HG03565 (cell line): Measurements from ENCODE around the gene SPIB.
"Not testable (repeated sequence)": the region's sequence is repeated elsewhere in the genome, so short reads cannot be mapped to it uniquely, and the experiment has no call there.

Source experiments
- ATAC-seq: cut with Tn5 transposase; IDR thresholded peaks from one replicate; pipeline ENCODE4 v1.9.1; 2021; ENCODE audit warnings: mild to moderate bottlenecking, moderate library complexity; ENCODE audit not compliant: unreplicated experiment

Gene SPIB

GRCh38 chr19:50390952-50391351 is 27.8 kb upstream of the SPIB start:
- ATAC-seq = not testable (repeated sequence)

DNA sequence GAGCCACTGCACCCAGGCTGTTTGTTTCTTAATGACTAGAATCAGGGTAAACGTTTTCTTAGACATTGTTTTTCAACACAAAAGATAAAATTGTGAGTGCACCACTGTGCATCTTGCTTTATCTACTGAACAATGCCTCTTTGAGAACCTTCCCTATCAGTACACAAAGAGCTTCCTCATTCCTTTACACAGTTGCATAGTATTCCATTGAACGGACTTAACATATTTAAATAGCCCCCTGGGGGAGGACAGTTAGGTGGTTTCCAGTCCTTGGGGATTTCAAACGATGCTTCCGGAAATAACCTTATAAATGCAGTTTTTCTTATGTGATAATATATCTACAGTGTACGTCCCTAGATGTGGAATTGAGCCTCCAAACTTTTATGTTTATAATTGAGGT is 26.0 kb upstream of the SPIB start:
- no peak for ATAC-seq

DNA sequence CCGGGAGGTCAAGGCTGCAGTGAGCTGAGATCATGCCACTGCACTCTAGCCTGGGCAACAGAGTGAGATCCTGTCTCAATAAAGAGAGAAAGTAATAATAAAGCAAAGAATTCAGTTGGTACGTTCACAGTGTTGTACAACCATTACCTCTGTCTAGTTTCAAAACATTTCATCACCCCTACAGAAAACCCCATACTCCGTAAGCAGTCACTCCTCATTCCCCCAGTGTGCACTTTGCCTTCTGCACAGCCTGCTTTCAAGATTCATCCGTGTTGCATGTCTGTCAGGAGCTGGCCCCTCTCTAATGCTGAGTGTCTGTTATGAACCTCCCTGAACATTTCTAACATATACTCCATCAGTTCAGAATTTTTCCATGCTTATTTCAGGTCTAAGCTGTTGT is 25.1 kb upstream of the SPIB start:
- no peak for ATAC-seq

- no peak for ATAC-seq
Measured at GRCh38 chr19:50394017-50394416, 24.7 kb upstream of the SPIB start.

DNA sequence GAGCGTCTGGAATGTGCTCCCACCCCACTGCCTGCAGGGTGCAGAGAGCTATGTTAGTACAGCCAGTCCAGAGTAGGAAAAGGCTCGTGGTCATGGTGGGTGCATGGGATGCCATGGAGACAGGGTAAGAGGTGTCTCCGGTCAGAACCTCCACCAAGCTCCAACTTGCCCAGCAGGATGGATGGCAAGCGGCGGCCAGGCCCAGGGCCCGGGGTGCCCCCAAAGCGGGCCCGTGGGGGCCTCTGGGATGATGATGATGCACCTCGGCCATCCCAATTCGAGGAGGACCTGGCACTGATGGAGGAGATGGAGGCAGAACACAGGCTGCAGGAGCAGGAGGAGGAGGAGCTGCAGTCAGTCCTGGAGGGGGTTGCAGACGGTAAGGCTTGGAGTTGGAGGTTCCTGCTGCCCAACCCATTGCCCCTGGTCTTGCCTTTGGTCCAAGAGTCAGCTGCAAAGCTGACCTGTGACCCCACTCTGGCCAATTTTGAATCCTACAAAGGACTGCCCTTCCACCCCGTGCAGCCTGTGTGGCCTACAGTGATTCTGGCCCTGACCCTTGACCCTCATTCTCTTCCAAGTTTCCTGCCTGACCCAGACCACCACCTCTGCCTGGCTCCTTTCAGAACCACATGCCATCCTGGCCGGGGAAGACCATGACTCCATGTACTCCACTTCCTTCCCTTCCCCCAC is 19.9 kb upstream of the SPIB start:
- ATAC-seq = no peak

- ATAC-seq = no peak
Measured at GRCh38 chr19:50399368-50399745, 19.4 kb upstream of the SPIB start.

DNA sequence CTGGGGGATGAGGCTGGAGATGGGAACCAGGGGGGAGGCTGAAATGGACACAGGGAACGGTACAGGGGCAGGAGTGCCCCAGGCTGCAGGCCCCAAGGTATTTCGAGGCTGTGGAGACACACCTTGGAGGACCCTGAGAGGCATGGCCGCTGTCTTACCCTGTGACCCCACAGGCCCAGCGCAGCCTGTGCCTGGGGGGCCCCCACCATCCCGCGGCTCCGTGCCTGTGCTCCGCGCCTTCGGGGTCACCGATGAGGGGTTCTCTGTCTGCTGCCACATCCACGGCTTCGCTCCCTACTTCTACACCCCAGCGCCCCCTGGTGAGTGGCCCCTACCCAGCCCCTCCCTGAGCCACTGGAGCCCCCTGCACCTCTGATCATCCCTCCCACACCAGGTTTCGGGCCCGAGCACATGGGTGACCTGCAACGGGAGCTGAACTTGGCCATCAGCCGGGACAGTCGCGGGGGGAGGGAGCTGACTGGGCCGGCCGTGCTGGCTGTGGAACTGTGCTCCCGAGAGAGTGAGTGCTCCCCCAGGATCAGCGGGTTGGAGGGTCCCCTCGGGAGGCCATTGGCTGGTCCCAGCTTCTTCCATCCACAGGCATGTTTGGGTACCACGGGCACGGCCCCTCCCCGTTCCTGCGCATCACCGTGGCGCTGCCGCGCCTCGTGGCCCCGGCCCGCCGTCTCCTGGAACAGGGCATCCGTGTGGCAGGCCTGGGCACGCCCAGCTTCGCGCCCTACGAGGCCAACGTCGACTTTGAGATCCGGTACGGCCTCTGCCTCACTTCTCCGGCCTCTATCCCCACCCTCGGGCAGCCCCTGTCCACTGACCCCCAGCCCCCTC is 16.9 kb upstream of the SPIB start:
- ATAC-seq = no peak

DNA sequence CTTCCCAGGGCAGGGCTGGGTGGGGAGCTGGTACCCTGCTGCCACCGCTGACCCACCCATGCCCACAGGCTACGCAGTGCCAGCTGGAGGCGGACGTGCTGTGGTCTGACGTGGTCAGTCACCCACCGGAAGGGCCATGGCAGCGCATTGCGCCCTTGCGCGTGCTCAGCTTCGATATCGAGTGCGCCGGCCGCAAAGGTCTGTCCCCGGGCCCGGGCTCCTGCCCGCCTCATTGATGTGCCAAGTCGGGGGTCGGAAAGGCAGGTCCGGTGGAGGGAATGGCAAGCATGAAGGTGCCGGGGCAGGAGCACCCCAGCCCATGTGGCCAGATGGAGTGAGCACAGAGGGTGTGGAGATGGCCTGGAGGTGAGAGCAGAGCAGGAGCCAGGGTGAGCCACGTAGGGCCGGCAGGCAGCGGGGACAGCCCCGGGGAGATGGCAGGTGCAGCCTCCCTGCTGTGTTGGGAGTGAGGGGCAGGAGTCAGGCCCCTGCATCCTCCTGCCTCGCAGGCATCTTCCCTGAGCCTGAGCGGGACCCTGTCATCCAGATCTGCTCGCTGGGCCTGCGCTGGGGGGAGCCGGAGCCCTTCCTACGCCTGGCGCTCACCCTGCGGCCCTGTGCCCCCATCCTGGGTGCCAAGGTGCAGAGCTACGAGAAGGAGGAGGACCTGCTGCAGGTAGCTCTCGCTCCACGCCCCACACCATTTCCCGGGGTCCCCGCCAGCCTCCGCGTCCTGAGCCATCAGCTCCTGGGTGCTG is 16.0 kb upstream of the SPIB start:
- no peak for ATAC-seq

- no peak for ATAC-seq
Measured at GRCh38 chr19:50406156-50406820, 12.4 kb upstream of the SPIB start.

DNA sequence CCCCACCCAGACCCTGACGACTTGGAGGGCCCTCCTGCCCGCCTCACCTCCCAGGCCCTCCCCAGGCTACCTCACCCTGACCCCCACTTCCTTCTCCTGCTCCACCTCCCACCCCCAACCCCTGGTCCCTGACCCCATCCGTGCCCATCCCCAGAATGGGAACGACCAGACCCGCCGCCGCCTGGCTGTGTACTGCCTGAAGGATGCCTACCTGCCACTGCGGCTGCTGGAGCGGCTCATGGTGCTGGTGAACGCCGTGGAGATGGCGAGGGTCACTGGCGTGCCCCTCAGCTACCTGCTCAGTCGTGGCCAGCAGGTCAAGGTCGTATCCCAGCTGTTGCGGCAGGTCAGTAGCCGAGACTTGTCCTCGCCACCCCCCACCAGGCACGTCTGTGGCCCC is 11.9 kb upstream of the SPIB start:
- ATAC-seq = no peak

- no peak for ATAC-seq
Measured at GRCh38 chr19:50409347-50409746, 9.4 kb upstream of the SPIB start.

DNA sequence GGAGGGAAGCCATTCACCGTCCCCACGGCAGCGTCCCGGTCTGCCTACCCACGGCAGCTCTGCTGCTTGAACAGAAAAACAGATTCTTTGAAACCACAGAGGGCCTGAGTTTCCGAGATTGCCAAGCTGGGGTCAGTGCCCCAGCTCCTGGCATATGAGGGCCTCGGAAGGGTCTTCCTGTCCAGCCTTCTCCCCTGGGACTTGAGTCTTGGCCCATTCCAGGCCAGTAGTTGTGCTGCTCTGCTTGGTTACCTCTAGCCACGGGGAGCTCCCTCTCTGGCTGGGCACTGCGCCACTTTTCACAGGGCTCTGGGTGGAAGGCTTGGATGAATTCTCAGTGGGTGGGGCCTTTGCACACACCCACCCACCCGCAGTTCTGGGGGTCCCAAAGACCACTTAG is 8.6 kb upstream of the SPIB start:
- no peak for ATAC-seq

DNA sequence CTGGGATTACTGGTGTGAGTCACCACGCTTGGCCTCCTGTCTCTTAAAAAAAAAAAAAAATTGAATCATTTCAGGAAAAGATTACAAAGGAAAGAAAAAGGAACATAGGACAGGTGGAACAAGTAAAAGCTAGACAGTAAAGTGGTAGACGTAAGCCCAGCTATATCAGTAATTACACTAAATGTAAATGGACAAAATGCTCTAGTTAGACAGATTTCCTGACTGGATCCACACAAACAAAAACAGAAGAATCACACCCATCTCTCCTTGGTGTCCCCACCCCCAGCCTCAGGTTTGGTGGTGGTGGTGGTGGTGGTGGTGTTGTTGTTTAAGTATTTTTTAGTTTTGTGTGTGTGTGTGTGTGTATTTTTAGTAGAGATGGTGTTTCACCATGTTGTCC is 6.3 kb upstream of the SPIB start:
- ATAC-seq = no peak

- no peak for ATAC-seq
Measured at GRCh38 chr19:50413096-50413495, 5.6 kb upstream of the SPIB start.

DNA sequence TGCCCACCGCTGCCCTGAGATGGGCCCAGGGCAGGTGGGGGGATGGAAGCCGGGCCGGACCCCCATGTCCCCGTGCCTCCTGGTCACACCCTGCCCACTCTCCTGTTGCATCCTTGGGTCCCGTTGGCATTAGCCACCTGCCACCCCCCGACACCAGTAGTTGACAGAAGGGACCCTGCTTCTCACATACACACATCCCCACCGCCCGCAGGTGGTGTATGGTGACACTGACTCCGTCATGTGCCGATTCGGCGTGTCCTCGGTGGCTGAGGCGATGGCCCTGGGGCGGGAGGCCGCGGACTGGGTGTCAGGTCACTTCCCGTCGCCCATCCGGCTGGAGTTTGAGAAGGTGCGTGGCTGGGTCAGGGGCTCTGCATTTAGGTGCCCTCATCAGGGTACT is 5.2 kb upstream of the SPIB start:
- no peak for ATAC-seq

- no peak for ATAC-seq
Measured at GRCh38 chr19:50414864-50415660, 3.7 kb upstream of the SPIB start.

- peak; percentile 33 for ATAC-seq
Measured at GRCh38 chr19:50415661-50416033, 3.1 kb upstream of the SPIB start.

DNA sequence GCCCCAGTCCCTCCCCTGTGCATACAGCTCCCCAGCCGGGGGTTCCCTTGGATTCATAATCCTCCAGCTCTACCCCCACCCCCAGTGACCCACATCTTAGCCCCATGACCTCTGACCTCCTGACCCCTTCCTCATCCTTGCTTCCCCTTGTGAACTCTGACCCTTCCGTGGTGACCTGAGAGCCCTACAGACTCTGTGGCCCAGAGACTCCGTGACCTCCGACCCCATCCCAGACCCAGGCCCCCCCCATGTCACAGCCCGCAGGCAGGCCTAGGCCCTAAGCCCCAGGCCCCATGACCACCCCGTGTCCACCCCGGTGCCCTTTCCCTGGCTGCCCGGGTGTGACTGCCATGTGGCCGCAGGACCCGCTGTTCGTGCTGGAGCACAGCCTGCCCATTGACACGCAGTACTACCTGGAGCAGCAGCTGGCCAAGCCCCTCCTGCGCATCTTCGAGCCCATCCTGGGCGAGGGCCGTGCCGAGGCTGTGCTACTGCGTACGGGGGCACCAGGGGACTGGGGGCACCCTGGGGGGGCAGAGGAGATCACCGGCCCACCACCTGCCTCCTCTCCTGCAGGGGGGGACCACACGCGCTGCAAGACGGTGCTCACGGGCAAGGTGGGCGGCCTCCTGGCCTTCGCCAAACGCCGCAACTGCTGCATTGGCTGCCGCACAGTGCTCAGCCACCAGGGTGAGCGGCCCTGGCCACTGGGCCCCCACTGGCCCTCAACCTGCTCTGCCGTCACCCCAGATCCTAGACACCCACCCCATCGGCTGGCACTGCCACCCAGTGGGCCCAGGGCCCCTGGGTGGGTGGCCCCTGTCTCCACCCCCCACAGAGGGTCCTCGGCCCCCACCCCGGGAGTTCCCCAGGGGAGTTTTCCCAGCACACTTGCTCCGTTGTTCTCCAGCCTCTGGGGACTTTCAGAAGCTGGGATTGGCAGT is 2.4 kb upstream of the SPIB start:
- no peak for ATAC-seq
